Stimulated activated CD8-positive, alpha-beta memory T cell treated with anti-CD3 and anti-CD28 coated beads, Interleukin-12 subunit alpha, Interleukin-12 subunit beta, amount 100 ng/mL, for 24 hours (primary cell): Measurements from ENCODE around the gene CACNA2D2.

Source experiments
- DNase-seq: peaks from one replicate; pipeline ENCODE4 v3.0.0-alpha.2; 2020; ENCODE audit errors: extremely low read depth

CACNA2D2 gene

DNA sequence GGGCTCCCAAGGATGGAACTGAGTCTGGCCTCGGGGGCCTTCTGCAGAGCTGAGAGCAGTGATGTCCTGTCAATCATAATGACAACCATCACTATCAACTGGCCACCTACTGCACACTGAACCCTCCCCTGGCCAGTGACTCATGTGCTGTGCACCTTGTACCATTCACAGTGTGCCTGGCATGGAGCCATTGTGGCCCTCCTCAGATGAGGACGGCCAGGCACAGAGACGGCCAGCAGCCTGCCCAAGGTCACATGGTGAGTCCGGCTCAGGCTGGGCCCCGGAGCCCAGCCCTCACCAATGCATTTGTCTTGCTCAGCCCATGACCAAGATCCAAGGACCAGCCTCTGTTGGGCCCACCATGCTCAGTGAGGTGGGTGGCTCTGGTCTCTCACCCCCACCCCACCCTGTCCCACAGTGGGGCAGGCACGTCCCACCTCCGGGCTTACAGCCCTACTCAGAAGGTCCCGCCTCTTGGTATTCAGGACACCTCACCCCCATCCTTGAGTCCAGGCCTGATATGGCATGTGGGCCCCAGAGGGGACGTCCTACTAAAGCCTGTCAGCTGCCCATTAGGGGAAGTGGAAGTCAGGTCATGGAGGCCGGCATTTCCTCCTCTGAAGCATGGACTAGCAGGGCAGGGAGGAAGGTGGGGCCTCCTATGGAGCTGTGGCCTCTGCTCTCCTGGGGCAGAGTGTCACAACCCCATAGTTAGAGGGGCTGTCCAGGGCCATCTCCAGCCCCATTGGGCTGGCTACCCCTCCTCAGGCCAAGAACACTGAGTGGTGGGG is 108.2 kb downstream of the CACNA2D2 start:
- no peak for DNase-seq

DNA sequence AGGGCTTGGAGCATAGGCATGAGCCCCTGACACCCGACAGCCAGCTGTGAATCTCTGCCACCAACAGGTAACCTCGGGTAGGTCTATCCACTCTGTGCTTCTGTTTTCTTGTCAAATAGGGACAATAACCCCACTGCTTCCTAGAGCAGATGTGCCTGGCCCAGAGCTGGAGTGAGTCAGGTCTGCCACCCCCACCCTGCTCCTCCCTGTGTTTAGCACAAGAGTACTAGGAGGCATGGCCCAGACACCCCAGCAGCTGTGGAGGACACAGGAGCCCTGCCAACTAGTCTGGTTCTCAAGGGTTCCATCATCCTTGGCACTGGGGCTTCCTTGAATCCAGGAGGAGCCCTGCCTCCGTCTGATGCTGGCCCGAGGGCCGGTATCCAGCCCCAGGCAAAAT is 110.4 kb downstream of the CACNA2D2 start:
- DNase-seq, result no peak

DNA sequence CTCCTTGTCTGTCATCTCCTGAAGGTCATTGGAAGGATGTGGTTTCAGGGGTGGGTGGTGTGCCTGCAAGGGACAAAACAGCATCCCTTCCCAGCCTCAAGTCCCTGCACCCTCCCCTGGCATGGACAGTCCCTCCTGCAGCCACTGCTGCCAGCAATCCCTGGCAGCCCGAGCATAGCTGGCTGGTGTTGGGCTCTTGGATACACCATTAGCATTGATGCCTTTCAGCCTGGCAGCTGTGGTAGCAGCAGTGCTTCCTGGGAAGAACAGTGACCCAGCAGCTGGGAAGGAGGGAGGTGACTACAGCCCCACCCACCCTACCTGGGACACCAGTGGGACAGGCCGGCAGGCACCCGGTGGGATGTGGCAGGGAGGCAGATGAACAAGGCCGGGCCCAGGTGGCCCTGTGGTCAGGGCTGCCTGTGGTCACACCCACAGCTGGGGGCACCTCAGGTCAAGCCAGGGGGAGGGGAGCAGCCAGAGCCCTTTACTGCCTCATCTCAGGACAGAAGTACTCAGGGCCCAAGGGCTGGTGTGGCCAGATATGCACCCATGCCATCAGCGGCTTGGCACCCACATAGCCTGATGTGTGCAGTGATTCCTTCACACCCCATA is 111.2 kb downstream of the CACNA2D2 start:
- no peak for DNase-seq

DNA sequence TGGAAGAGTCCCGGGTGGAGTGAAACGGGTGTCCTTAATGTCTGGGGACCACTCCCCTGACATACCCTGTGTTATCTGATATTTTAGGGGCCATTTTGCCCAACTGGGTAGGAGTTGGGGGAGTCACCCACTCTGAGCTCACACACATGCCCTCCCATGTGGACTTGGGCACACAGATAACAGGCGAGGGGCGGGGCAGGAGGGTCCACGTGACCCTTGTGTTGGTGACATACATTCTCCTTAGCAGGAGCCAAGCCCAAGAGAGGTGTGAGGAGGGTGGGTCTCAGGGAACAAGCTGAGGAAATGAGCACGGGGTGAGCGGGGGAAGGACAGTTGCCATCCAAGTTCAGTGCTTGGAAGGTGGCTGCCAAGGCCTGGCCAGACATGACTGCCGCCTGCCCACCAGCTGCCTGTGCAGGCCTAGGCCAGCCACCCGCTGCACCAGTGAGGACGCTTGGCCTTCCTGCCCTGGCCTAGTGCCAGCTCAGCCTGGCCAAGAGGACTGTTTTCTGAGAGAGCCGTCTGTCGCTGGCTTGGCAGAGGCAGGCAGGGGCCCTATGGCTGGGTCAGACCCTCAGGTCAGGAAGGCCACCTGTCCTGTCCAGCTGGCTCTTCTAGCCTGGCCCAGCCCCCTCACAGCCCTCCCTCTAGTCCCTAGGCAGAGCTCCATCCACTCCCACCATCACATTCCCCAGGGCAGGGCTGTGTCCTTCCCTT is 112.8 kb downstream of the CACNA2D2 start:
- DNase-seq, result no peak

DNA sequence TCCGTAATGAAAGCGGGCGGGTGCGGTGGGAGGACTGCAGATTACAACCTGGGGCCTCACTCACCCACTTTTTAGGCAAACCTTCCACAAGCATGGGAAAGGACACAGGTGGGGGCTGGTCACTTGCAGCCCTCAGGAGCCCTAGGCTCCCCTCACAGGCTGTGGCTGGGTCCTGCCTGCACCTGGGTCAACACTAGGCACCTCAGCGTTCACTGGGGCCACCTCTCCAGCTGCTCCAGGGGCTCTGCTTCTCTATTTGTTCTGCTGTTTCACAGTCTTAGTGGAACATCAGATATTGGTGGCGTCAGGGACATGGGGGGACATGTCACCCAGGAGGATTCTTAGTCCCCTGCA is 114.0 kb downstream of the CACNA2D2 start:
- no peak for DNase-seq

DNA sequence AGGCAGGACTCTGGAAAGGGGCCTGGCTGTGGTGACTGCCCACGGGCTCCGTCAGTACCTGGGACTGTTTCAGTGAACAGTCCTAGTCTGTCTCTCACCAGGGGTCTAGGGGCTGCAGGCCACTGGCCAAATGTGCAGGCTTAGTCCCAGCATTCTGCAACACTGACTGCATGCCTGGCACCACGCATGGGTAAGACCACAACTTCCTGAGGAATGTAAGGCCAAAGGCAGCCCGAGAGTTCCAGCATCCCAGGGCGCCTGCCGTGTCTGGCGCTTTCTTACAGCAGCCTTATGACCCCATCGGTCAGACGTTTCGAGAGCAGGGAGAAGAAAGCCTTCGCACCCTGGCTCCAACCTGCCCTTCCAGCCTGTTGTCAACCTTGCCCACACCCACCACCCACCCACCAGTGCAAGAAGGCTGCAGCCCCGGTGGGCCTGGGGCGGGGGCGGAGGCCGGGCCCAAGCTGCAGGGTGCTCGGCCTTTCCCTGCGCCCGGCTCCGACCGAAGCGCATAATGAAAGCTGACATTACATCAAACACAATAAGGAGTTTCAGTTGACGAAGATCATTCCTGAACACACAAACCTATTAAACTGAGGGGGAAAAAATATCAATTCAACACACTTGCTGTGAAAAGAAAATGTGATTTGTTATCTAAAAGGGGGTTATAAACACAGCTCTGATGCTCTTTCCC is 114.6 kb downstream of the CACNA2D2 start:
- no peak for DNase-seq

DNA sequence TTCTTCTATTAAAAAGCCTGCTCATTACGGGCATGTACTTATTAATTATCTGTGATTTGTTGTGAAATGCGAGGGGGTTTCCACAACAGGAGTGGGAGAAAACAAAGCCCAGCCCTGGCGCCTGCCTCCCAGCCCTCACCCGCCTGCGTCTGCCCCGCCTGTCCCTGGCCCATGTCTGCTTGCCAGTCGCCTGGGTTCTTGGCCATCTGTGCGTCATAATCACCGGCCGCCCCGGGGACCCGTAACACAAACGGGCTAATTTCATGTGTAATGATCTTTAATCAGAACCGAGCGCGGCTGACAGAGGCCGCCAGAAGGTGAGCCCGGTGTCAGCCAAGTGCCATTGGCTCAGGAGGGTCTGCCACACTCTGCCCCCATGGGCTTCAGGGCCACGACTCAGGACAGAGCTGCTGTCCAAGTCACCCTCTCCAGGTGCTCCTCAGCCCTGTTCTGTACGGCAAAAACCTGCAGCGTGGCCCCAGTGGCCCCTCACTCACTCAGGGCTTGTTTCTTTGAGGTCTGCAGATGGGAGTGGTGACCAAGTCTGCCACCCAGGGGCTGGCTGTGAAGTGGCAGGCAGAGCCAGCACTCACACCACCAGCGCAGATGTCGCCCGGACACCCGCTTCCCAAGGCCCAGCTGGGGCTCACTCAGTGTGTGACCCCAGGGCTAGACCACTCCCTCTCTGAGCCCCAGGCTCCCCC is 115.3 kb downstream of the CACNA2D2 start:
- no peak for DNase-seq

DNA sequence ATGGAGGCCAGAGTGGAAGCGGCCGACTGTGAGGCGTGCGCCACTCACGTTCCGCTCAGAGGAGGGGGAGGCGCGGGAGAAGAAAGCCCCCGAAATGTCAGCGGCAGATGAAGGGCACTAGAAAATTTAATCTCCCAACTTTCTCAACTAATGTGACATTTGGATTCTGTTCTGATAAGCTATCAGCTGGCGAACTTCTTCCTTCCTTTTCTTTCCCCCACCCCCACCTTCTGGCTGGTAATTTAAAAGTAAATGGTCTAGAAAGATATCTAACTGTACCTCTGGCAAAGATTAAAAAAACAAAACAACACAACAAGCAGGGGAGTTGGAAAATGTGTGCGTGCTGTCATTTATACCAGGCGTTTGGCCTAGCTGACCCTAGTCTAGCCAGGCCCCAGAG is 117.7 kb downstream of the CACNA2D2 start:
- no peak for DNase-seq

DNA sequence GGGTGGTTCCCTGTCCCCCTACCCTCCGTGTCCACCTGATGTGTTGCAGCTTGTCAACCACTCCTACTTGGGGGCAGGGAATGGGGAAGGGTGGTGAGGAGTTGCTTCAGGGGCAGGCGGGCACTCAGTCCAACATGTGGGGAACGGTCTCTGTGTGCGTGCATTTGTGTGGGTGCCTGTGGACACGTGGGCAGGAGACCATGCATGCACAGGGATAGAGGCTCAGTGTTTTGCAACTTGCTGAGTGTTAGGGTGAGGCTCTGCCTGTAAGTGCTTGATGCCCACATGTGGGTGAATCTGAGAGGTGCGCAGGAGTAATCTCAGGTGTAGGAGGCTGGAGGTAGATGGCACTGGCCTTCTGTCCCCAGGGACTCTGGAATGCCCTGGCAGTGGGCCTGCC is 119.7 kb downstream of the CACNA2D2 start:
- no peak for DNase-seq

DNA sequence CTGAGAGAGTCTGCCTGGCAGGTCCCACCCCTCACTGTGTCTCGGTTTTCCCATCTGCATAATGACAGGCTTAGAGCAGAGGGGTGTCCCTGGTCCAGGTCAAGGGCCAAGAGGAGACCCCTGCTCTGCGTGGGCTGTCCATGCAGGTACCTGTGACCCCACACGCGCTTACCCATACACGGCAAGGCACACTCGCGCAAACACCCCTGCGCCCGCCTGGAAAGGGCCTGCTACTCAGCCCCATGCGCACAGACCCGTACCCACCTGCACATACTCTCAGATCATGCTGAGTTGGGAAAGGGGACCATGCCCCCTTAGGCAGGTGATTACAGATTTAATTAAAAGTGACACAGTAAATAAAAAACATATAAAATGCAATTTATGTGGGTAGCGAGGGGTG is 120.7 kb downstream of the CACNA2D2 start:
- no peak for DNase-seq

DNA sequence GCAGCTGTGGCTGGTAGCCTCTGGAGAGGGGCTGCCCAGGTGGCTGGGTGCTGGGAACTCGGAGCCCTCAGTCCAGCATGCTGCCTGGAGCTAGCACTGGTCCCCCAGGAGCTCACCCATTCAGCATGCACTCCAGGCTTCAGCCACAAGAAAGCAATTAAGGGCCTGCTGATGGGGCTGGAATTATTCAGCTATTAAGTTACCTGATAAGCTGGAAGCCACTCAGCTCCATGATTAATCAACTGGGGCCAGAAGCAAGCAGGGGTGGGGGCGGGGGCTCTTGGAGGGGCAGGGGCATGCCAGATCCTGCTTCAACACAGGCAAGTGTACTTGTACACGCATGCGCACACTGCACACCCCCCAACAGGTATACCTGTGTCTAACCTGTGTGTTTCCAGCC is 122.1 kb downstream of the CACNA2D2 start:
- DNase-seq, result no peak

DNA sequence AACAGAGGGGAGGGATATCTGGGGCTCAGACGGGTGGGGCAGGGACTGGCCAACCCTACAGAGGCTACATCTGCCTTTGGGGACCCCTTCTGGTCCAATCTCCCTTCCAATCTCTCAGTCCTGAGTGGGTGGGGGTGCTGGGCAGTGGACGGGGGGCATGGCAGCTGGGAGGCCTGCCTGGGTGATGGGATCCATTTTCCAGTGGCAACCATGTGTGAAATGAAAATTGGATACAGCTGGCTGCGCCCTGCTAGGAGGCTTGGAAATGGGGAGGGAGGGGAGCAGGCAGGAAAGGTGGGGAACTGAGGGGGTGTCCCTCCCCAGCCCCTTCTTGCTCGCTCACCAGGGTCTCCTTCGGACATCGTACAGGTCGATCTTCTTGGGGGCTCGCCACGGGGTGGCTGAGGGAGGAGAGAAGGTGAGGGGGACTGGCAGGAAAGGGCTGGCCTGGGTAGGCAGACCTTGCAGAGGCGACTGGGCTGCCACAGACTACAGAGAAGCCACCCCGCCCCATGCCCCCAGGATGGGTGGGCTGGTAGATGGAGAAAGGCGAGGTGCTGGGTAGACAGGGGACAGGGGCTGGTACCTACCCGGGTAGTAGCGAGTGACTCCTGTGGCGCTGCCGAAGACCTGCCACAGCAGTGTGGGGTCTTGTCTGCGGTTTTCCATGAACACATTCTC is 122.9 kb downstream of the CACNA2D2 start:
- DNase-seq, result no peak

DNA sequence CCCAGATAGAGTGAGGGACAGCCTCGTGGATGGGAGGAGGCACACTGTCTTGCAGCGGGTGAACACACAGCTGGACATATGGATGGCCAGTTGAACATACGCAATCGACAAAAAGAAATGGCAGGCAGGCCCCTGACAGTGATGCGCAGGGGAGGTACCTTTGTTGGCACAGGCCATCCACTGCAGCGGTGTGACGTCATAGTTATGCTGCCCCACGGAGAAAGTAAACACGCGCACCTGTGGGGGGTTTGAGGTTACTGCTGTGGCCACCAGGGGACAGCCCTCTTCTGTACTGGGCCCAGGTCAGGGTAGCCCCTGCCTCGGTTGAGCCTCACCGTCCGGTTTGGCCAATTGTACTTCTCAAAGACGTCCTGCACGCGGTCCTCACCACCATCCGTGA is 124.7 kb downstream of the CACNA2D2 start:
- DNase-seq, result no peak

DNA sequence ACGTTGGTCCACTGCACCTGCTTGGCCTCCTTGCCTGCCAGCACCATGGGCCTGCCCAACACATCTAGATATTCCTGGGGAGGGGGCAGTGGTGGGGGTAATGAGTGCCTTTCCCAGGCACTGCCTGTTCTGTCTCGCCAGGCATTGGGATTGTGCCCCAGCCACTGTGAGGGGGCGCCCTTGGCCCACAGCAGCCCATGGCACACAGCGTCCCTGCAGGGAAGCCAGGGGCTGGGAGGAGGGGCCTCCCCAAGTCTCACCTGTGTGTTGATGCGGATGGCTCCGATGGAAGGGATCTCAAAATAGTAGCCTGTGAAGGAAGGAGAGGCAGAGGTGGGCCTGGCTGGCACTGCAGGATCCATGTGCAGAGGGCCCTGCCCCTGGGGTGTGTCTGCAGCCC is 125.4 kb downstream of the CACNA2D2 start:
- no peak for DNase-seq

DNA sequence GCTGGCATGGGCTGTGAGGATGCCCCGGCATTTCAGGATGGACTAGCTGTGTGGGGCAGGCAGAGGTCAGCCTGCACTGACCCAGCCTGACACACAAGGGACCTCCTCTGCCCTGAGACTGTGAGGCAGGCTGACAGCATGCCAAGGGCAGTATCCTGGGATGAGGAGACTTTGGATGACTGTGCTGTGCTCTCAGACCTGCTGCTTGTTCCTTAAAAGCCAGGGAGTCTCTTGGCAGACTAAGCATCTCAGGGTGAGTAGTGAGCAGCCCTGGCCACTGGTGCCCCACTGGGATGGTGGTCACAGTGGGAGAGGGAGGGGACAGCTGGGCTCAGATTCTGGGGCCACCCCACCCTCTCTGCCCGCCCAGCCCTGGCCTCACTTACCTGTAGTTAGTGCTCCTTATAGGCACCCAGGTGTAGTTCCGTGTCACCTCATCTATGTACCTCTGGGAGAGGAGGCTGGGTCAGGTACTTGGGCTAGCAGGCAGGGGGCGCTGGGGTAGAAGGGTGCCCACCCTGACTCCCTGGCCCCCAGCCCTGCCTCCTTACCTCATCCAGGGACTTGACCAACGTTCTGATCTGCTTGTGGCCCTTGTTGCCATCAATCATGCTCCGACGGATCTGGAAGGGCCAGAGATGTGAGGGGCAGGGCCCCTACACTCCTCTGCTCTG is 128.0 kb downstream of the CACNA2D2 start:
- DNase-seq, result no peak

DNA sequence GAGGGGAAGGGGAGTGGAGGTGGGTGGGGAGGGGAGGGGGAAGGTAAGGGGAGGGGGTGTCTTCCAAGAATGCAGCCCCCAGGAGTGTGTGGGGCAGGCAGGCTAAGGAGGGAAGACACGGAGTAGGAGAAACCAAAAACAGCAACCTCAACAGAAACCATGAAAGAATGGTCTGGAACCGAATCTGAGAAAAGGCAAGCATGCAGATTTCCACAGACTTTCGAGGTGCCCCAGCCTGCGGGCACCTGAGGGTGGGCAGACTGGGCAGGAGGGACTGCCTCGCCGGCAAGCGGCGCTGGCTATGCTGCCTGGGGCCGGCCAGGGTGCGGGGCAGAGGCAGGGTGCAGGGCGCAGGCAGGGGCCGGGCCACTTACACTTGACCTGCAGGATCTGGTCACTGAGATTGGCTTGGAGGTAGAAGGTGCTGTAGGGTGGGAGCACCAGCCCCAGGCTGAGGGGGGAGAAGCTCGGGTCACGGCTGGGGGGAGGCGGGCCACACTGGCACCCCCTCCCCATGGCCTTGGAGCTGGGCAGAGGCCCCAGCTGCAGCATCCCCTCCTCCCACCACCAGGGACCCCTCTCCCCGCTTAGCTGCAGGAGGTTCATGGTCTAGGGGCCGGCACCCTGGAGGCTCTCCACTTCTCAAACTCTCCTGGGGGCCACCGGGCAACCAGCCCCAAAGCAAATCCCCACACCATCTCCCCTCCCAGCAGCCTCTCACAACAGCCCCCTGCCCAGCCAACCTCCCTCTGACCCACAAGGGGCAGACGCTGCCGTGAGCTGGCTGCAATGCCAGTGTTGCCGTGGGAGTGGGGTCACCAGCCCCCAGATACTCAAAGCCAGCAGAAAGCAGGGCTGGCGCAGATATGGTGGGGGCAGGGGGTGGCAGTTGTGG is 128.8 kb downstream of the CACNA2D2 start:
- DNase-seq, result no peak

DNA sequence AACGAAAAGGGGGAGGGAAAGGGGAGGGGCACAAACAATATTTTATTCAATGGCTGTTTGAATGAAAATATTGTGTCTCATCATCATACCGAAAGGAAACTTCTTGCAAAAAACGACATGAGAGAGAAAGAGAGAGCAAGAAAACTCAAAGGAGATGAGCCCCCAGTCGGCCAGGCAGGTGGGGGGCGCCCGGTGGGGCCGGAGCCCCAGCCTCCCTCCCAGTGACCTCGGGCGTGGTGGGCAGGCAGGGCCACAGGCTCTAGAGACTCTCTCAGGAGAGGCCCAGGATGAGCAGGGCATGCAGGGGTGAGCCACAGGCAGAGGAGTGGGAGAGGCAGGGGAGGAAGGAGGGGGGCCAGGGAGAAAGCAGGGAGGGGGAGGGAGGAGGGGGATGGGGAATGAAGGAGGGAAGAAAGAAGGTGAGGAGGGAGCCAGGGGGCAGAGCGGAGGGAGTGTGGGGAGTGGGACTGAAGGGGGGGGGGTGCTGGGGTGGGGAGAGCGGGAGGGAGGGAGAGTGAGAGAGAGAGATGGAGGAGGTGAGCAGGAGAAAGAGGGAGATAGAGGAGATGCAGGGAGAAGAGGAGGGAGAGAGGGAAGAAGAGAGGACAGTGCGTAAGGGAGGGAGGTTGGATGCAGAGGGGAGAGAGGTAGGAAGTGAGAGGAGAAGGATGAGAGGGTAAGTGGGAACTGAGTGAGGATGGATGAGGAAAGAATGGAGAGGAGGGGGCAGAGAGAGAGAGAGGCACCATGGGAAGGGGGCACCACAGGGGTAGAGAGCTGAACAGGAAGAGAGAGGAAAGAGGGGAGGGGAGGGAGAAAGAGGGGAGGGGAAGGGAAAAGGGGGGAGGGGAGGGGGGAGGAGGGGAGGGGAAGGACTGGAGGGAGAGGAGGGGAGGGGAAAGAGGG is 130.0 kb downstream of the CACNA2D2 start:
- no peak for DNase-seq

DNA sequence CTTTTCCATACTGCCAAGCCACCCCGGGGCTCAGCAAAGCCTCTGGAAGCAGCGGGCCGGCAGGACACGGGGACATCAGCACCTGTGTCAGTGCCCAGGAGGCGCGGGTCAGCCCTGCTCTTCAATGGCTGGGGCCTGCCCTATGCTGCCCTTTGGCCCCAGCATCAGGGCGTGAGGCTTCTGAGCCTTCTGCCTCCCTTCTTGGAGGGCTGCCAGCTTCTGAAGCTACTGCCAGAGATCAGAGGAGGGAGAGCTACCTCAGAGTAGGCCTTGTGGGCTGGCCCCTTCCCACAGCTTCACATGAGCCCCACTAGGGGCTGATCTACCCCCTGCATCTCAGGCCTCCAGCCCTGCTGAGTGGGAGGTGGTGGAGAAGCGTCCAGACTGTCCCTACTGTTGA is 131.1 kb downstream of the CACNA2D2 start:
- DNase-seq, result no peak
